Activated CD8-positive, alpha-beta T cell treated with anti-CD3 and anti-CD28 coated beads for 36 hours (primary cell): ENCODE measurements around the gene GPR137. TPM values are rescaled to one million over a fixed set of nuclear protein-coding genes. Genes with fewer than 3 reads are reported as not detected.

Source experiments
- ATAC-seq: fragments of 200-7000 bp; cut with Tn5 transposase; one replicate; pipeline ENCODE4 v1.10.0; 2021; ENCODE audit warnings: mild to moderate bottlenecking, moderate library complexity
- CTCF ChIA-PET: fragments of 350-600 bp; sonication (Branson Sonifier 250); formaldehyde crosslinking; loops from one replicate; lab custom pipeline; 2021; ENCODE audit warnings: antibody characterized with exemption; lab: Charles Lee
- POLR2A ChIA-PET: fragments of 350-600 bp; sonication (Branson Sonifier 250); formaldehyde crosslinking; loops from one replicate; lab custom pipeline; 2021; ENCODE audit warnings: antibody characterized with exemption; lab: Charles Lee
- DNase-seq: peaks from one replicate; pipeline ENCODE4 v3.0.0-alpha.2; 2020
- H3K27ac Mint-ChIP-seq: one replicate; pipeline ENCODE4 v1.8.0; 2021; ENCODE audit warnings: mild to moderate bottlenecking, mixed read lengths
- H3K27me3 Mint-ChIP-seq: one replicate; pipeline ENCODE4 v1.8.0; 2021; ENCODE audit warnings: mixed read lengths
- H3K36me3 Mint-ChIP-seq: one replicate; pipeline ENCODE4 v1.8.0; 2021; ENCODE audit warnings: low read depth, mixed read lengths
- H3K4me1 Mint-ChIP-seq: one replicate; pipeline ENCODE4 v1.8.0; 2021; ENCODE audit warnings: low read depth, mixed read lengths
- H3K4me3 Mint-ChIP-seq: one replicate; pipeline ENCODE4 v1.8.0; 2021; ENCODE audit warnings: mild to moderate bottlenecking, moderate library complexity, mixed read lengths
- H3K9me3 Mint-ChIP-seq: one replicate; pipeline ENCODE4 v1.8.0; 2021; ENCODE audit warnings: mixed read lengths
- CTCF ChIP-seq: fragments of 200-600 bp; IDR thresholded peaks from one replicate; pipeline ENCODE4 v1.8.0; 2022; ENCODE audit warnings: antibody characterized with exemption, mild to moderate bottlenecking
- intact Hi-C: fragments of 100-400 bp; cut with micrococcal nuclease; formaldehyde crosslinking; loops from one replicate; pipeline ENCODE4 v1.10.0; 2022
- total RNA-seq, 2 experiments: library from RNA; stranded (reverse); gene quantifications; one replicate each; pipeline ENCODE4 v1.2.3, GENCODE V29; 2021

Gene GPR137
- total RNA-seq, 2 experiments from 2014 or later = 23.7 to 28.5 TPM

- TF ChIP-seq CTCF = no peak
- H3K9me3 Mint-ChIP-seq = no peaks in the 10 kb centered on the region
- intact Hi-C loops = no loop called here
- ChIA-PET POLR2A (interaction anchor here (0.7 to 1.6 kb wide), 4 partner anchors 9 to 91 kb away, joined by 3 to 6 read pairs (median 3); partner anchors contain the start of genes BAD, DNAJC4 and GPR137), CTCF (interaction anchor here (1.4 to 2.3 kb wide), 2 partner anchors 25 to 29 kb away, joined by 4 to 10 read pairs; partner anchors contain the start of gene CATSPERZ)
- no peaks in the 10 kb centered on the region for H3K36me3 Mint-ChIP-seq
- H3K4me3 Mint-ChIP-seq = no peak overlapping the region
- ATAC-seq (no peak), DNase-seq (no peak)
- no peak overlapping the region for H3K27ac Mint-ChIP-seq
- peaks cover 6% of the 10 kb centered on the region for H3K4me1 Mint-ChIP-seq
- H3K27me3 Mint-ChIP-seq = no peaks in the 10 kb centered on the region
These were observed 9.8 kb upstream of the GPR137 start for GRCh38 chr11:64275841-64276240.

GRCh38 chr11:64276653-64277431, 8.8 kb upstream of the GPR137 start:
- Mint-ChIP-seq H3K9me3 (no peaks in the 10 kb centered on the region), H3K27ac (no peak overlapping the region), H3K4me3 (no peak overlapping the region), H3K27me3 (no peaks in the 10 kb centered on the region), H3K4me1 (peaks cover 4% of the 10 kb centered on the region), H3K36me3 (peaks cover 2% of the 10 kb centered on the region)
- CTCF ChIA-PET = interaction anchor here (0.9 to 3.4 kb wide), 6 partner anchors 25 to 72 kb away, joined by 3 to 15 read pairs (median 4); partner anchors contain the start of genes CATSPERZ and PPP1R14B
- DNase-seq (no peak), ATAC-seq (no peak)
- POLR2A ChIA-PET = interaction anchor here (1.1 to 1.6 kb wide), 2 partner anchors 8 to 92 kb away, joined by 3 to 6 read pairs; partner anchors contain the start of genes BAD and GPR137
- no peak for TF ChIP-seq CTCF
- intact Hi-C loops = no loop called here

GRCh38 chr11:64278576-64279190, 7.0 kb upstream of the GPR137 start:
- TF ChIP-seq CTCF = no peak
- no peak overlapping the region for H3K27ac Mint-ChIP-seq
- DNase-seq (no peak), ATAC-seq (no peak)
- H3K36me3 Mint-ChIP-seq = peaks cover 6% of the 10 kb centered on the region
- H3K4me1 Mint-ChIP-seq = peaks cover 4% of the 10 kb centered on the region
- H3K27me3 Mint-ChIP-seq = no peaks in the 10 kb centered on the region
- no peak overlapping the region for H3K4me3 Mint-ChIP-seq
- H3K9me3 Mint-ChIP-seq = no peaks in the 10 kb centered on the region
- CTCF ChIA-PET = interaction anchor here (1.4 to 3.4 kb wide), 3 partner anchors 23 to 74 kb away, joined by 3 to 15 read pairs (median 4); partner anchors contain the start of gene CATSPERZ
- POLR2A ChIA-PET = interaction anchor here (3.1 kb wide), 1 partner anchor 8 kb away, joined by 9 read pairs; no protein-coding TSS in a partner anchor
- intact Hi-C loops = no loop called here

GRCh38 chr11:64281957-64282770, 3.5 kb upstream of the GPR137 start:
- Mint-ChIP-seq H3K27ac (no peak overlapping the region), H3K4me3 (no peak overlapping the region)
- CTCF ChIA-PET = interaction anchor here (0.8 to 8.1 kb wide), 4 partner anchors 21 to 78 kb away, joined by 3 to 77 read pairs (median 4); partner anchors contain the start of genes CATSPERZ, ESRRA, PRDX5 and TRMT112

More at GRCh38 chr11:64281957-64282770, 3.5 kb upstream of the GPR137 start:
- POLR2A ChIA-PET = interaction anchor here (0.6 to 4.7 kb wide), 3 partner anchors 11 to 22 kb away, joined by 3 to 47 read pairs (median 6); no protein-coding TSS in a partner anchor
- no peak for ATAC-seq
- no peak for DNase-seq
- no peaks in the 10 kb centered on the region for H3K27me3 Mint-ChIP-seq
- peaks cover 6% of the 10 kb centered on the region for H3K36me3 Mint-ChIP-seq
- intact Hi-C loops = no loop called here
- TF ChIP-seq CTCF = no peak
- H3K4me1 Mint-ChIP-seq = peaks cover 15% of the 10 kb centered on the region
- no peaks in the 10 kb centered on the region for H3K9me3 Mint-ChIP-seq
